DOHH2 (cell line): Measurements from ENCODE around the gene RAPGEF5.

Source experiments
- H3F3A ChIP-seq: fragments of 200-600 bp; sonication (generic), shearing (Covaris generic); 2 replicates; pipeline ENCODE4 v1.6.0; 2016; ENCODE audit warnings: antibody characterized with exemption, mild to moderate bottlenecking; ENCODE audit not compliant: control insufficient read depth, insufficient read depth
- H3K27ac ChIP-seq: fragments of 200-600 bp; sonication (generic); 2 replicates; pipeline ENCODE4 v1.5.1; 2014; ENCODE audit warnings: low read depth, mild to moderate bottlenecking, low read length, moderate library complexity
- H3K27me3 ChIP-seq: fragments of 200-600 bp; sonication (generic); 2 replicates; pipeline ENCODE4 v1.6.1; 2014; ENCODE audit warnings: mild to moderate bottlenecking, low read length, mixed read lengths; ENCODE audit not compliant: control insufficient read depth
- H3K36me3 ChIP-seq: fragments of 200-600 bp; sonication (generic); 2 replicates; pipeline ENCODE4 v1.6.1; 2014; ENCODE audit warnings: mild to moderate bottlenecking, low read length, moderate library complexity, mixed read lengths; ENCODE audit not compliant: control insufficient read depth
- H3K4me1 ChIP-seq: fragments of 200-600 bp; sonication (generic); 2 replicates; pipeline ENCODE4 v1.6.1; 2014; ENCODE audit warnings: mild to moderate bottlenecking, low read length, mixed read lengths; ENCODE audit not compliant: control insufficient read depth
- H3K4me2 ChIP-seq: fragments of 200-600 bp; sonication (generic); 2 replicates; pipeline ENCODE4 v1.6.0; 2014; ENCODE audit warnings: mild to moderate bottlenecking, low read length, moderate library complexity
- H3K4me3 ChIP-seq: fragments of 200-600 bp; sonication (generic); 2 replicates; pipeline ENCODE4 v1.5.1; 2014; ENCODE audit warnings: mild to moderate bottlenecking, low read length, mixed read lengths
- H3K79me2 ChIP-seq: fragments of 200-600 bp; sonication (generic); 2 replicates; pipeline ENCODE4 v1.6.1; 2014; ENCODE audit warnings: mild to moderate bottlenecking, low read length, mixed read lengths; ENCODE audit not compliant: control insufficient read depth
- H3K9me2 ChIP-seq: fragments of 200-600 bp; sonication (generic); replicated peaks from 2 replicates; pipeline ENCODE4 v1.6.1; 2014; ENCODE audit warnings: mild to moderate bottlenecking, low read length, mixed read lengths; ENCODE audit not compliant: control insufficient read depth
- H3K9me3 ChIP-seq: fragments of 200-600 bp; sonication (generic); 2 replicates; pipeline ENCODE4 v1.6.1; 2014; ENCODE audit warnings: antibody characterized with exemption, low read length, mixed read lengths; ENCODE audit not compliant: control insufficient read depth, insufficient read depth
- H4K20me1 ChIP-seq: fragments of 200-600 bp; sonication (generic); 2 replicates; pipeline ENCODE4 v1.6.0; 2014; ENCODE audit warnings: low read depth, mild to moderate bottlenecking, antibody characterized with exemption, low read length, moderate library complexity; ENCODE audit not compliant: control insufficient read depth, insufficient read depth
- EZH2phosphoT487 ChIP-seq: fragments of 200-600 bp; sonication (generic); IDR thresholded peaks from 2 replicates; pipeline ENCODE4 v1.6.1; 2017; ENCODE audit warnings: borderline replicate concordance, mild to moderate bottlenecking, antibody characterized with exemption, low read length, moderate library complexity, mixed read lengths
- TF ChIP-seq, protein P1 (sequence below): fragments of 200-600 bp; sonication (generic); IDR thresholded peaks from one replicate; pipeline ENCODE4 v1.5.1; 2014; ENCODE audit warnings: antibody characterized with exemption, mild to moderate bottlenecking, low read depth, low read length; ENCODE audit not compliant: poor library complexity, severe bottlenecking

The RAPGEF5 gene

DNA sequence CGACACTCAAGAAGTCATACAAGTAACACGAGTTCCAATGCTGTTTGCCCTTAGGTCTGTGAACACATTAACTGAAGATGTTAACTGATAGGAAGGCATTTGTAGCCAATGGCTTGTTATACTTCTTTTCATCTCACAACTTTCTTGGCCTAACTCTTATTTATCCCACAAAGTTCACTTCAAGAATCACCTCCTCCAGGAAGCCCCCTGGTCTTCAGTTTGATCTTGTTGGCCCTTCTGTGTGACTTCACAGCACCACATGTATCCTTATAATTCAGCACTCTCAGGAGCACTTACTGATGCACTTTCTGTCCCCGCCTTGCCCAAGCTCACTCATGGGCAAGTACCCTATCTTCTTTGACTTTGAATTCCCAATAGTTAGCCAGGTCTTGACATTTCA, 159.6 kb downstream of the RAPGEF5 start:
- no peaks in the 10 kb centered on the region for H3K27me3 ChIP-seq
- H4K20me1 ChIP-seq, result peaks cover 22% of the 10 kb centered on the region
- peaks cover 75% of the 10 kb centered on the region for H3K79me2 ChIP-seq
- no peaks in the 10 kb centered on the region for H3K9me2 ChIP-seq
- no peaks in the 10 kb centered on the region for H3K4me1 ChIP-seq
- H3K4me2 ChIP-seq, result no peak overlapping the region
- no peak overlapping the region for H3K27ac ChIP-seq
- H3K4me3 ChIP-seq, result no peak overlapping the region
- peaks cover 54% of the 10 kb centered on the region for H3F3A ChIP-seq
- H3K9me3 ChIP-seq, result no peaks in the 10 kb centered on the region
- H3K36me3 ChIP-seq, result peaks cover 100% of the 10 kb centered on the region
- TF ChIP-seq, protein P1, sequence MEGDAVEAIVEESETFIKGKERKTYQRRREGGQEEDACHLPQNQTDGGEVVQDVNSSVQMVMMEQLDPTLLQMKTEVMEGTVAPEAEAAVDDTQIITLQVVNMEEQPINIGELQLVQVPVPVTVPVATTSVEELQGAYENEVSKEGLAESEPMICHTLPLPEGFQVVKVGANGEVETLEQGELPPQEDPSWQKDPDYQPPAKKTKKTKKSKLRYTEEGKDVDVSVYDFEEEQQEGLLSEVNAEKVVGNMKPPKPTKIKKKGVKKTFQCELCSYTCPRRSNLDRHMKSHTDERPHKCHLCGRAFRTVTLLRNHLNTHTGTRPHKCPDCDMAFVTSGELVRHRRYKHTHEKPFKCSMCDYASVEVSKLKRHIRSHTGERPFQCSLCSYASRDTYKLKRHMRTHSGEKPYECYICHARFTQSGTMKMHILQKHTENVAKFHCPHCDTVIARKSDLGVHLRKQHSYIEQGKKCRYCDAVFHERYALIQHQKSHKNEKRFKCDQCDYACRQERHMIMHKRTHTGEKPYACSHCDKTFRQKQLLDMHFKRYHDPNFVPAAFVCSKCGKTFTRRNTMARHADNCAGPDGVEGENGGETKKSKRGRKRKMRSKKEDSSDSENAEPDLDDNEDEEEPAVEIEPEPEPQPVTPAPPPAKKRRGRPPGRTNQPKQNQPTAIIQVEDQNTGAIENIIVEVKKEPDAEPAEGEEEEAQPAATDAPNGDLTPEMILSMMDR, result no peak
- TF ChIP-seq EZH2phosphoT487, result no peak

GRCh38 chr7:22196429-22196828, 160.5 kb downstream of the RAPGEF5 start:
- no peaks in the 10 kb centered on the region for H3K4me1 ChIP-seq
- peaks cover 22% of the 10 kb centered on the region for H4K20me1 ChIP-seq
- peaks cover 100% of the 10 kb centered on the region for H3K36me3 ChIP-seq
- H3K9me2 ChIP-seq, result no peaks in the 10 kb centered on the region
- H3K9me3 ChIP-seq, result no peaks in the 10 kb centered on the region
- H3K4me2 ChIP-seq, result no peak overlapping the region
- no peak for TF ChIP-seq EZH2phosphoT487
- TF ChIP-seq, protein P1, result no peak
- no peak overlapping the region for H3K27ac ChIP-seq
- no peak overlapping the region for H3K4me3 ChIP-seq
- no peaks in the 10 kb centered on the region for H3K27me3 ChIP-seq
- H3F3A ChIP-seq, result peaks cover 58% of the 10 kb centered on the region
- H3K79me2 ChIP-seq, result peaks cover 69% of the 10 kb centered on the region

DNA sequence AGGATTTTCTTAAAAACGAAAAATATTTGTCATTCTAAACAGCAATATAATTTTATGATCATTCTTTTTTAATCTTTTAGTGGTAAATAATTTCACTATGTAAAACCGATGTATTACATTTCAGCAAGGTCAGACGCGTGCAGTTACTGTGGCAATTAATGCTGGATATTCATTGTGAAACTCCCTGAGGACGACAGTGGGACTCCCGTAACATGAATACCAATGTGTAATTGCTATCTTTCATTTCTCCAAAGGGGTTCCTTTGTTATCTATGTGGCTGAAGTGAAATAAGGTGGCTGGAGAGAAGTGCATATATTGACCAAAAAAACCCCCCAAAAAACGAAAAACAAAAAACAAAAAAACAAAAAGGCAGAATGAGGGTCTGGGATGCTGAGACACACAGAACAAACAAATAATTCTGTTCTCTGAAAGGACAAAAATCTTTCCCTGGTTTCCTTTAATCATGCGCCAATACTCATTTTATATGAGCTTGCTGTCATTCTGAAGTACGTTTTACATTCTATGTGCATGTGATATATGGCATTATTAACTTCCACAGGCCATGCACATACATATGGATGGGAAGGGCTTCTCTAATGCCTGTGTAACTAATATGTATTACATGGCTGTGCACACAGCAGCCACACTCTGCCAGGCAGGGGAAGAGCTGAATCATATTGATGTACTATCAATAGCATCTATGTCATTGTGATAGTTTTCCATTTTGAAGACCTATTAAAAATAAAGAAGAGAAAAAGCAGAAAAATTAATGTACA, 161.4 kb downstream of the RAPGEF5 start:
- Histone ChIP-seq H3K4me2 (no peak overlapping the region), H3F3A (peaks cover 56% of the 10 kb centered on the region), H3K36me3 (peaks cover 100% of the 10 kb centered on the region), H3K9me2 (no peaks in the 10 kb centered on the region), H3K27ac (no peak overlapping the region), H3K27me3 (no peaks in the 10 kb centered on the region), H3K4me3 (no peak overlapping the region), H4K20me1 (peaks cover 16% of the 10 kb centered on the region), H3K9me3 (no peaks in the 10 kb centered on the region), H3K79me2 (peaks cover 63% of the 10 kb centered on the region), H3K4me1 (no peaks in the 10 kb centered on the region)
- TF ChIP-seq, protein P1, result no peak
- TF ChIP-seq EZH2phosphoT487, result no peak
